Osteocyte (in vitro differentiated cells): ENCODE measurements around the gene GARNL3. TPM values are rescaled to one million over a fixed set of nuclear protein-coding genes. Genes with fewer than 3 reads are reported as not detected.

Experiments used
- DNase-seq: peaks from one replicate; pipeline ENCODE4 v3.0.0; 2021; ENCODE audit warnings: mixed read lengths; ENCODE audit not compliant: unreplicated experiment; ENCODE audit errors: extremely low spot score
- H3K27ac Mint-ChIP-seq: one replicate; pipeline ENCODE4 v1.8.0; 2021; ENCODE audit warnings: mild to moderate bottlenecking, mixed read lengths; ENCODE audit not compliant: unreplicated experiment
- H3K27me3 Mint-ChIP-seq: one replicate; pipeline ENCODE4 v1.8.0; 2021; ENCODE audit warnings: mixed read lengths; ENCODE audit not compliant: unreplicated experiment
- H3K36me3 Mint-ChIP-seq: one replicate; pipeline ENCODE4 v1.8.0; 2021; ENCODE audit warnings: mixed read lengths; ENCODE audit not compliant: unreplicated experiment
- H3K4me1 Mint-ChIP-seq: one replicate; pipeline ENCODE4 v1.8.0; 2021; ENCODE audit warnings: mixed read lengths; ENCODE audit not compliant: unreplicated experiment
- H3K4me3 Mint-ChIP-seq: one replicate; pipeline ENCODE4 v1.8.0; 2021; ENCODE audit warnings: mild to moderate bottlenecking, moderate library complexity, mixed read lengths; ENCODE audit not compliant: unreplicated experiment
- H3K9me3 Mint-ChIP-seq: one replicate; pipeline ENCODE4 v1.8.0; 2021; ENCODE audit warnings: mixed read lengths; ENCODE audit not compliant: unreplicated experiment
- CTCF ChIP-seq: fragments of 200-600 bp; sonication (generic); IDR thresholded peaks from 2 replicates; pipeline ENCODE4 v1.5.0; 2021; ENCODE audit warnings: antibody characterized with exemption, mild to moderate bottlenecking, moderate library complexity
- total RNA-seq: library from RNA; stranded (reverse); gene quantifications from 2 replicates; pipeline ENCODE4 v1.2.1, GENCODE V29; 2021

The GARNL3 gene
- total RNA-seq, 1 donor from 2014 or later = 6.0 TPM

GRCh38 chr9:127396808-127397645, 132.5 kb downstream of the GARNL3 start, which contains the start of gene SLC2A8:
Gene SLC2A8, plus strand, starts transcription at chr9:127397169. Its CDS starts 62 bp downstream, at chr9:127397231.
- peak within 1 kb of the TSS; percentile 84 for H3K4me3 Mint-ChIP-seq
- no peaks in the 10 kb centered on the region for H3K36me3 Mint-ChIP-seq
- no peaks in the 10 kb centered on the region for H3K27me3 Mint-ChIP-seq
- peak; percentile 100 for DNase-seq
- peaks cover 12% of the 10 kb centered on the region for H3K4me1 Mint-ChIP-seq
- no peak within 1 kb of the TSS for H3K27ac Mint-ChIP-seq
- TF ChIP-seq CTCF = peak; percentile 33
- no peaks in the 10 kb centered on the region for H3K9me3 Mint-ChIP-seq

DNA sequence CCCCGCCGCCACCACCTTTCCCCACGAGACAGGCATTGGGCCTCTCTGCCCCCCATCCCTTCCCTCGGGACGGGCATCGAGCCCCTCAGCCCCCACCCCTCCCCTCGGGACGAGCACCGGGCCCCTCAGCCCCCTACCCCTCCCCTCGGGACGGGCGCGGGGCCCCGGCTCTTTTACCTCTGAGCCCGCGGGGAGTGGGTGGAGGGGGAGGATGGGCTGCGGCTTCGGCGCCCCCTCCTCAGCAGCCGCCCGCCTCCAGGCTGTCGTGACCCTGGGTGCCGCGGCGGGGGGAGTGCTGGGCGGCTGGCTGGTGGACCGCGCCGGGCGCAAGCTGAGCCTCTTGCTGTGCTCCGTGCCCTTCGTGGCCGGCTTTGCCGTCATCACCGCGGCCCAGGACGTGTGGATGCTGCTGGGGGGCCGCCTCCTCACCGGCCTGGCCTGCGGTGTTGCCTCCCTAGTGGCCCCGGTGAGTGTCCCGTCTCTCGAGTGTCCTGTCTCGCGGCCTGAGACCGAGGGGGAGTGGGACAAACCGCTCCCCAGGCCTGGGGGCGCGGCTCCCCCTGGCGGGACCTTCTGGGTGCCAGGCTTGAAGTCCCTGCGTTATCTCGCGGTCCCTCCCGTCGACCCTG, 133.2 kb downstream of the GARNL3 start:
- no peak for DNase-seq
- Mint-ChIP-seq H3K4me1 (peaks cover 12% of the 10 kb centered on the region), H3K9me3 (no peaks in the 10 kb centered on the region), H3K27me3 (no peaks in the 10 kb centered on the region), H3K36me3 (no peaks in the 10 kb centered on the region), H3K27ac (peak overlapping the region; percentile 57), H3K4me3 (peak overlapping the region; percentile 75)
- peak; percentile 68 for TF ChIP-seq CTCF

DNA sequence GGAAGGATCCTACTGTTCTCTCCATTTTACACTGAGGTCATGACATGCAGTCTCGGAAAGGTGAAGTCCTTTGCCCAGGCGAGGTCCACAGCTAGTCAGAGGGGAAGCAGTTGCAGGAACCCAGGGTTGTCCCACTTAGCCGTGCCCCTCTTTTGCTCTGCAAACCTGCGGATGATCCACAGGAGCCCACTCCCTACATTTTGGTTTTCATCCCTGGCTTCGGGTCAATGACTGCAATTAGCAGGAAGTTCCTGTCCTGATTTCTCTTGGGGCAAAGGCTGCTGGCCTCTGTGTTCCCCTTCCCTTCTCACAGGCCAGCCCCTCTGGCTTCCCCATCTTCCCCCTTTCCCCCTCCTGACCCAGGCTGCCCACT, 133.7 kb downstream of the GARNL3 start:
- Mint-ChIP-seq H3K4me1 (peaks cover 12% of the 10 kb centered on the region), H3K9me3 (no peaks in the 10 kb centered on the region), H3K27ac (peak overlapping the region; percentile 57), H3K36me3 (no peaks in the 10 kb centered on the region), H3K4me3 (peak overlapping the region; percentile 75), H3K27me3 (no peaks in the 10 kb centered on the region)
- TF ChIP-seq CTCF = no peak
- DNase-seq = no peak

GRCh38 chr9:127398715-127399400, 134.3 kb downstream of the GARNL3 start:
- Mint-ChIP-seq H3K27me3 (no peaks in the 10 kb centered on the region), H3K9me3 (no peaks in the 10 kb centered on the region)

More at GRCh38 chr9:127398715-127399400, 134.3 kb downstream of the GARNL3 start:
- Mint-ChIP-seq H3K4me3 (peak overlapping the region; percentile 75), H3K36me3 (no peaks in the 10 kb centered on the region), H3K27ac (no peak overlapping the region), H3K4me1 (peaks cover 10% of the 10 kb centered on the region)
- no peak for TF ChIP-seq CTCF
- no peak for DNase-seq
